HepG2 (cell line): ENCODE results near the gene GAD2. TPM values are rescaled to one million over a fixed set of nuclear protein-coding genes. Genes with fewer than 3 reads are reported as not detected.
"Not testable (repeated sequence)": the region's sequence is repeated elsewhere in the genome, so short reads cannot be mapped to it uniquely, and the experiment has no call there.

Experiments
- ATAC-seq: fragments of 200-7000 bp; cut with Tn5 transposase; 3 replicates; pipeline ENCODE4 v1.9.1; 2020; ENCODE audit warnings: mild to moderate bottlenecking, moderate library complexity
- BruUV-seq: library from RNA; stranded (reverse); fragments of 400-500 nt; replicated peaks from 2 replicates; lab custom pipeline; 2021; lab: Mats Ljungman, UMichigan
- CTCF ChIA-PET: fragments of 300-600 bp; formaldehyde crosslinking; extraction: SDS; loops from one replicate; lab custom pipeline; 2021; ENCODE audit warnings: low total read pairs, inconsistent platforms, low intra/inter-chr PET ratio; lab: Yijun Ruan, JAX
- POLR2A ChIA-PET: fragments of 350-600 bp; sonication (Branson Sonifier 250); formaldehyde crosslinking; loops from one replicate; lab custom pipeline; 2020; ENCODE audit warnings: antibody characterized with exemption, inconsistent platforms; lab: Yijun Ruan, JAX
- DNase-seq: peaks from one replicate; pipeline ENCODE4 v3.0.0-alpha.2; 2015; ENCODE audit warnings: low spot score
- FAIRE-seq: peaks from 3 replicates; lab custom pipeline; 2011; peaks lifted over from hg19 to GRCh38; lab: Jason Lieb, UNC
- H2AFZ ChIP-seq: one replicate; pipeline ENCODE4 v1.6.1; 2011; ENCODE audit warnings: low read length, inconsistent platforms
- H3K27ac ChIP-seq: fragments of 300-600 bp; 3 replicates; pipeline ENCODE4 v1.8.0; 2011; ENCODE audit warnings: mixed run types, mild to moderate bottlenecking, mixed read lengths, low read length, inconsistent platforms; ENCODE audit not compliant: insufficient read depth; ENCODE audit errors: extremely low read length
- H3K27me3 ChIP-seq, 2 experiments: fragments of 200-600 bp in 1 of 2; 2 replicates in 1 of 2; 3 replicates in 1 of 2; pipeline versions ENCODE4 v1.6.0 to v1.8.0; 2011; ENCODE audit warnings: low read length in 2 of 2, mild to moderate bottlenecking in 2 of 2, moderate library complexity in 2 of 2, inconsistent platforms in 1 of 2; ENCODE audit not compliant: insufficient read depth in 2 of 2, control insufficient read depth in 1 of 2
- H3K36me3 ChIP-seq, 2 experiments: fragments of 200-600 bp in 1 of 2; replicated peaks in 1 of 2; 2 replicates in 1 of 2; 3 replicates in 1 of 2; pipeline versions ENCODE4 v1.5.1 to v1.8.0; 2011; ENCODE audit warnings: low read length in 2 of 2, inconsistent platforms in 1 of 2; ENCODE audit not compliant: insufficient read depth in 2 of 2, control insufficient read depth in 1 of 2
- H3K4me1 ChIP-seq: 2 replicates; pipeline ENCODE4 v1.5.1; 2012; ENCODE audit warnings: low read length, inconsistent platforms; ENCODE audit not compliant: insufficient read depth
- H3K4me2 ChIP-seq: 2 replicates; pipeline ENCODE4 v1.6.0; 2011; ENCODE audit warnings: low read depth, low read length, inconsistent platforms
- H3K4me3 ChIP-seq, 3 experiments: fragments of 200-600 bp in 1 of 3; sonication (generic), shearing (Covaris generic) in 1 of 3; replicated peaks in 1 of 3; 2 replicates each; pipeline ENCODE4 v1.5.1; 2011 to 2016; ENCODE audit warnings: low read length in 3 of 3, inconsistent platforms in 2 of 3, low read depth in 2 of 3, mild to moderate bottlenecking in 2 of 3, control low read depth in 1 of 3, mixed read lengths in 1 of 3; ENCODE audit not compliant: insufficient read depth in 1 of 3
- H3K79me2 ChIP-seq: one replicate; pipeline ENCODE4 v1.6.1; 2011; ENCODE audit warnings: low read length, inconsistent platforms; ENCODE audit not compliant: insufficient read depth
- H3K9ac ChIP-seq: 2 replicates; pipeline ENCODE4 v1.6.0; 2011; ENCODE audit warnings: mild to moderate bottlenecking, low read depth, low read length, inconsistent platforms; ENCODE audit not compliant: insufficient read depth
- H3K9me3 ChIP-seq: 2 replicates; pipeline ENCODE4 v1.5.1; 2012; ENCODE audit warnings: mild to moderate bottlenecking, low read length
- H4K20me1 ChIP-seq: 2 replicates; pipeline ENCODE4 v1.6.0; 2011; ENCODE audit warnings: inconsistent platforms, mild to moderate bottlenecking, low read length, moderate library complexity; ENCODE audit not compliant: insufficient read depth
- CREM ChIP-seq, 2 experiments: sonication (generic) in 1 of 2; formaldehyde crosslinking in 1 of 2; IDR thresholded peaks; 2 replicates each; pipeline versions ENCODE4 v1.4.0 to v1.6.1; 2016 to 2020; ENCODE audit warnings: antibody characterized with exemption in 1 of 2, mild to moderate bottlenecking in 1 of 2, missing genetic modification reagents in 1 of 2
- EP300 ChIP-seq, 3 experiments: sonication (generic) in 1 of 3; formaldehyde crosslinking in 1 of 3; IDR thresholded peaks; 2 replicates each; pipeline versions ENCODE4 v1.5.1 to v1.6.1; 2011 to 2020; ENCODE audit warnings: low read depth in 2 of 3, low read length in 2 of 3, borderline replicate concordance in 1 of 3, improper control_type of control experiment in 1 of 3, mild to moderate bottlenecking in 1 of 3, missing genetic modification reagents in 1 of 3, moderate library complexity in 1 of 3
- FOXA1 ChIP-seq, 2 experiments: fragments of 450-650 bp in 1 of 2; sonication (generic) in 1 of 2; formaldehyde crosslinking in 1 of 2; IDR thresholded peaks; 2 replicates each; pipeline versions ENCODE4 v1.4.0 to v1.6.1; 2016 to 2020; ENCODE audit warnings: missing genetic modification reagents in 1 of 2
- FOXA3 ChIP-seq: IDR thresholded peaks from 2 replicates; pipeline ENCODE4 v1.6.1; 2016; ENCODE audit warnings: missing genetic modification reagents, missing compliant biosample characterization
- FOXP1 ChIP-seq, 2 experiments: fragments of 450-650 bp in 1 of 2; IDR thresholded peaks; 2 replicates each; pipeline ENCODE4 v1.6.1; 2017 to 2018; ENCODE audit warnings: antibody characterized with exemption in 1 of 2
- GATA4 ChIP-seq: sonication (generic); IDR thresholded peaks from 2 replicates; pipeline ENCODE4 v1.6.1; 2016; ENCODE audit warnings: antibody characterized with exemption, low read depth, borderline replicate concordance
- HNF4A ChIP-seq: sonication (generic); formaldehyde crosslinking; IDR thresholded peaks from 2 replicates; pipeline ENCODE4 v1.4.0; 2020; ENCODE audit warnings: missing genetic modification reagents
- NCOR1 ChIP-seq: fragments of 200-600 bp; sonication (generic); IDR thresholded peaks from 2 replicates; pipeline ENCODE4 v1.7.0; 2017; ENCODE audit warnings: antibody characterized with exemption, low read length, borderline replicate concordance
- NR2F1 ChIP-seq, 2 experiments: fragments of 450-650 bp in 1 of 2; formaldehyde crosslinking in 1 of 2; IDR thresholded peaks; 2 replicates each; pipeline versions ENCODE4 v1.5.0 to v1.6.1; 2016 to 2020; ENCODE audit warnings: mild to moderate bottlenecking in 1 of 2, missing compliant biosample characterization in 1 of 2, missing genetic modification reagents in 1 of 2, moderate library complexity in 1 of 2
- NR2F2 ChIP-seq: IDR thresholded peaks from 2 replicates; pipeline ENCODE4 v1.6.1; 2012; ENCODE audit warnings: low read depth, inconsistent platforms, borderline replicate concordance
- SOX5 ChIP-seq: IDR thresholded peaks from 2 replicates; pipeline ENCODE4 v1.6.1; 2016; ENCODE audit warnings: borderline replicate concordance
- SOX6 ChIP-seq, 2 experiments: fragments of 450-650 bp in 1 of 2; sonication (generic) in 1 of 2; formaldehyde crosslinking in 1 of 2; IDR thresholded peaks; 2 replicates each; pipeline versions ENCODE4 v1.4.0 to v1.6.1; 2017 to 2020; ENCODE audit warnings: antibody characterized with exemption in 1 of 2, mild to moderate bottlenecking in 1 of 2, missing genetic modification reagents in 1 of 2
- TCF7 ChIP-seq: sonication (generic); IDR thresholded peaks from 2 replicates; pipeline ENCODE4 v1.6.1; 2016; ENCODE audit warnings: antibody characterized with exemption, low read depth
- WGBS: methylation state at CpG from one replicate; pipeline ENCODE4 v1.1.6; 2017; ENCODE audit warnings: low lambda C conversion rate; 5-methylcytosine and 5-hydroxymethylcytosine counted together
- in situ Hi-C: cut with HindIII; loops from 2 replicates; pipeline ENCODE4 v1.10.0; 2017; ENCODE audit warnings: low pct_unique_long_range_greater_than_20kb; ENCODE audit not compliant: extremely low pct_ligation_motif_present
- intact Hi-C: fragments of 100-400 bp; cut with micrococcal nuclease; formaldehyde crosslinking; loops from one replicate; pipeline ENCODE4 v1.10.0; 2022; ENCODE audit not compliant: unreplicated experiment
- polyA plus RNA-seq, 8 experiments: library from polyadenylated mRNA; depleted of rRNA in 3 of 8; stranded (reverse) in 7 of 8; unstranded in 1 of 8; fragments of >200 nt; fragmentation: Illumina TruSeq in 4 of 8; extraction: Trizol in 4 of 8; gene quantifications; 2 replicates each; pipeline versions ENCODE4 v1.2.1 to v1.2.3, GENCODE V29; 2011 to 2016; ENCODE audit warnings: low read depth in 4 of 8, missing spikeins in 1 of 8, mixed read lengths in 1 of 8; ENCODE audit not compliant: insufficient read depth in 1 of 8
- total RNA-seq, 5 experiments: library from RNA; depleted of rRNA; stranded (reverse); fragments of >200 nt; fragmentation: Illumina TruSeq; extraction: Trizol; gene quantifications; 2 replicates each; pipeline ENCODE4 v1.2.3, GENCODE V29; 2016; ENCODE audit warnings: low read depth in 1 of 5
- TF ChIP-seq, protein P1 (sequence below): IDR thresholded peaks from 2 replicates; pipeline ENCODE4 v1.4.0; 2020; ENCODE audit warnings: mild to moderate bottlenecking, missing genetic modification reagents
- TF ChIP-seq, protein P2 (sequence below): sonication (generic); formaldehyde crosslinking; conservative IDR thresholded peaks from 2 replicates; pipeline ENCODE4 v1.4.0; 2020; ENCODE audit warnings: mild to moderate bottlenecking, missing genetic modification reagents, moderate library complexity

GAD2 gene
- total and polyA plus RNA-seq, 2 of the 13 experiments (the other 11 are each of a cell fraction or from before 2014, with no cell fraction given), result not detected

DNA sequence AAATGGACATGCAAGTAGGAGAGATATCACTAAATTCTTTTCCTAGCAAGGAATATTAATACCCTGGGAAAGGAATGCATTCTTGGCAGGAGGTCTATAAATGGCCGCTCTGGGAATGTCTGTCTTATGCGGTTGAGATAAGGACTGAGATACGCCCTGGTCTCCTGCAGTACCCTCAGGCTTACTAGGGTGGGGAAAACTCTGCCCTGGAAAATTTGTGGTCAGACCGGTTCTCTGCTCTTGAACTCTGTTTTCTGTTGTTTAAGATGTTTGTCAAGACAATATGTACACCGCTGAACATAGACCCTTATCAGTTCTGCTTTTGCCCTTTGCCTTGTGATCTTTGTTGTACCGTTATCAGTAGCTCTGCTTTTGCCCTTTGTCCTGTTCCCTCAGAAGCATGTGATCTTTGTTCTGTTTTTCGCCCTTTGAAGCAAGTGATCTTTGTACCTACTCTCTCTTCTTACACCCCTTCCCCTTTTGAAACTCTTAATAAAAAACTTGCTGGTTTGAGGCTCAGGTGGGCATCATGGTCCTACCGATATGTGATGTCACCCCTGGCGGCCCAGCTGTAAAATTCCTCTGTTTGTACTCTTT lies 132.3 kb downstream of the GAD2 start:
- 12% methylated on average over 8 of the region's 9 CpGs for WGBS
- H3K4me2 ChIP-seq; H3K4me1 ChIP-seq; H3K9me3 ChIP-seq; BruUV-seq; H3K79me2 ChIP-seq; H3K27ac ChIP-seq; FAIRE-seq; ATAC-seq; H3K9ac ChIP-seq; H3K27me3 ChIP-seq; POLR2A ChIA-PET; H3K36me3 ChIP-seq; CTCF ChIA-PET; H2AFZ ChIP-seq; H3K4me3 ChIP-seq; intact Hi-C loops; H4K20me1 ChIP-seq; TF ChIP-seq EP300 (CRISPR knock-in tag; IDR thresholded peaks at IDR 0.05; ENCODE audit: borderline replicate concordance); SOX6 (IDR thresholded peaks at IDR 0.05); CREM (CRISPR knock-in tag; IDR thresholded peaks at IDR 0.05); FOXA1 (IDR thresholded peaks at IDR 0.05): not testable (repeated sequence)
- peak; percentile 22 for DNase-seq
- in situ Hi-C loops, result loop anchor here (25.0 kb wide), 1 partner anchor 1013 kb away; no protein-coding TSS in a partner anchor
- peak; percentile 90 for TF ChIP-seq HNF4A (CRISPR knock-in tag)
- TF ChIP-seq FOXA3 (CRISPR knock-in tag), result 0 out of 2 replicates have a peak, but pooled peaks have one; percentile 24
- TF ChIP-seq NR2F2, result peak; percentile 31; the same call in 1 of the 2 replicates
- peak; percentile 58; the same call in 1 of the 2 replicates for TF ChIP-seq NCOR1
- TF ChIP-seq EP300 (IDR thresholded peaks at IDR 0.05; ENCODE audit: low read depth in 2 of 2, low read length in 2 of 2), result peak in 1 of 2 experiments; percentile 10; a peak in 1 of 4 replicates
- peak; percentile 60 for TF ChIP-seq SOX6 (CRISPR knock-in tag; IDR thresholded peaks at IDR 0.05)
- TF ChIP-seq, protein P1, sequence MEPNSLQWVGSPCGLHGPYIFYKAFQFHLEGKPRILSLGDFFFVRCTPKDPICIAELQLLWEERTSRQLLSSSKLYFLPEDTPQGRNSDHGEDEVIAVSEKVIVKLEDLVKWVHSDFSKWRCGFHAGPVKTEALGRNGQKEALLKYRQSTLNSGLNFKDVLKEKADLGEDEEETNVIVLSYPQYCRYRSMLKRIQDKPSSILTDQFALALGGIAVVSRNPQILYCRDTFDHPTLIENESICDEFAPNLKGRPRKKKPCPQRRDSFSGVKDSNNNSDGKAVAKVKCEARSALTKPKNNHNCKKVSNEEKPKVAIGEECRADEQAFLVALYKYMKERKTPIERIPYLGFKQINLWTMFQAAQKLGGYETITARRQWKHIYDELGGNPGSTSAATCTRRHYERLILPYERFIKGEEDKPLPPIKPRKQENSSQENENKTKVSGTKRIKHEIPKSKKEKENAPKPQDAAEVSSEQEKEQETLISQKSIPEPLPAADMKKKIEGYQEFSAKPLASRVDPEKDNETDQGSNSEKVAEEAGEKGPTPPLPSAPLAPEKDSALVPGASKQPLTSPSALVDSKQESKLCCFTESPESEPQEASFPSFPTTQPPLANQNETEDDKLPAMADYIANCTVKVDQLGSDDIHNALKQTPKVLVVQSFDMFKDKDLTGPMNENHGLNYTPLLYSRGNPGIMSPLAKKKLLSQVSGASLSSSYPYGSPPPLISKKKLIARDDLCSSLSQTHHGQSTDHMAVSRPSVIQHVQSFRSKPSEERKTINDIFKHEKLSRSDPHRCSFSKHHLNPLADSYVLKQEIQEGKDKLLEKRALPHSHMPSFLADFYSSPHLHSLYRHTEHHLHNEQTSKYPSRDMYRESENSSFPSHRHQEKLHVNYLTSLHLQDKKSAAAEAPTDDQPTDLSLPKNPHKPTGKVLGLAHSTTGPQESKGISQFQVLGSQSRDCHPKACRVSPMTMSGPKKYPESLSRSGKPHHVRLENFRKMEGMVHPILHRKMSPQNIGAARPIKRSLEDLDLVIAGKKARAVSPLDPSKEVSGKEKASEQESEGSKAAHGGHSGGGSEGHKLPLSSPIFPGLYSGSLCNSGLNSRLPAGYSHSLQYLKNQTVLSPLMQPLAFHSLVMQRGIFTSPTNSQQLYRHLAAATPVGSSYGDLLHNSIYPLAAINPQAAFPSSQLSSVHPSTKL (CRISPR knock-in tag), result peak; percentile 61
- TF ChIP-seq NR2F1 (CRISPR knock-in tag; IDR thresholded peaks at IDR 0.05), result peak in 1 of 2 experiments; percentile 43; a peak in 1 of 4 replicates
- peak; percentile 67 for TF ChIP-seq SOX5 (CRISPR knock-in tag)
- 0 out of 2 replicates have a peak, but pooled peaks have one; percentile 17 for TF ChIP-seq CREM (IDR thresholded peaks at IDR 0.05)
- peak; percentile 56 for TF ChIP-seq TCF7
- TF ChIP-seq FOXA1 (CRISPR knock-in tag; IDR thresholded peaks at IDR 0.05), result 0 out of 2 replicates have a peak, but pooled peaks have one; percentile 20
- TF ChIP-seq FOXP1 (IDR thresholded peaks at IDR 0.05), result peak; percentile 30; the same call in 1 of the 2 replicates
- TF ChIP-seq FOXP1 (CRISPR knock-in tag; IDR thresholded peaks at IDR 0.05), result peak; percentile 48; the same call in 1 of the 2 replicates
- TF ChIP-seq, protein P2, sequence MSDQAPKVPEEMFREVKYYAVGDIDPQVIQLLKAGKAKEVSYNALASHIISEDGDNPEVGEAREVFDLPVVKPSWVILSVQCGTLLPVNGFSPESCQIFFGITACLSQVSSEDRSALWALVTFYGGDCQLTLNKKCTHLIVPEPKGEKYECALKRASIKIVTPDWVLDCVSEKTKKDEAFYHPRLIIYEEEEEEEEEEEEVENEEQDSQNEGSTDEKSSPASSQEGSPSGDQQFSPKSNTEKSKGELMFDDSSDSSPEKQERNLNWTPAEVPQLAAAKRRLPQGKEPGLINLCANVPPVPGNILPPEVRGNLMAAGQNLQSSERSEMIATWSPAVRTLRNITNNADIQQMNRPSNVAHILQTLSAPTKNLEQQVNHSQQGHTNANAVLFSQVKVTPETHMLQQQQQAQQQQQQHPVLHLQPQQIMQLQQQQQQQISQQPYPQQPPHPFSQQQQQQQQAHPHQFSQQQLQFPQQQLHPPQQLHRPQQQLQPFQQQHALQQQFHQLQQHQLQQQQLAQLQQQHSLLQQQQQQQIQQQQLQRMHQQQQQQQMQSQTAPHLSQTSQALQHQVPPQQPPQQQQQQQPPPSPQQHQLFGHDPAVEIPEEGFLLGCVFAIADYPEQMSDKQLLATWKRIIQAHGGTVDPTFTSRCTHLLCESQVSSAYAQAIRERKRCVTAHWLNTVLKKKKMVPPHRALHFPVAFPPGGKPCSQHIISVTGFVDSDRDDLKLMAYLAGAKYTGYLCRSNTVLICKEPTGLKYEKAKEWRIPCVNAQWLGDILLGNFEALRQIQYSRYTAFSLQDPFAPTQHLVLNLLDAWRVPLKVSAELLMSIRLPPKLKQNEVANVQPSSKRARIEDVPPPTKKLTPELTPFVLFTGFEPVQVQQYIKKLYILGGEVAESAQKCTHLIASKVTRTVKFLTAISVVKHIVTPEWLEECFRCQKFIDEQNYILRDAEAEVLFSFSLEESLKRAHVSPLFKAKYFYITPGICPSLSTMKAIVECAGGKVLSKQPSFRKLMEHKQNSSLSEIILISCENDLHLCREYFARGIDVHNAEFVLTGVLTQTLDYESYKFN (CRISPR knock-in tag), result 0 out of 2 replicates have a peak, but pooled peaks have one; percentile 36
- peak; percentile 47; the same call in 1 of the 2 replicates for TF ChIP-seq GATA4
